Stimulated activated CD4-positive, alpha-beta T cell treated with anti-CD3 and anti-CD28 coated beads, TNF-alpha, amount 100 ng/mL, for 24 hours (primary cell): ENCODE measurements around the gene LARGE1.

Experiments used
- DNase-seq, 3 experiments: peaks; one replicate each; pipeline ENCODE4 v3.0.0-alpha.2; 2020; ENCODE audit warnings: low read depth in 3 of 3

The LARGE1 gene

GRCh38 chr22:33242078-33242477, 678.2 kb downstream of the LARGE1 start:
- DNase-seq, result no peak

DNA sequence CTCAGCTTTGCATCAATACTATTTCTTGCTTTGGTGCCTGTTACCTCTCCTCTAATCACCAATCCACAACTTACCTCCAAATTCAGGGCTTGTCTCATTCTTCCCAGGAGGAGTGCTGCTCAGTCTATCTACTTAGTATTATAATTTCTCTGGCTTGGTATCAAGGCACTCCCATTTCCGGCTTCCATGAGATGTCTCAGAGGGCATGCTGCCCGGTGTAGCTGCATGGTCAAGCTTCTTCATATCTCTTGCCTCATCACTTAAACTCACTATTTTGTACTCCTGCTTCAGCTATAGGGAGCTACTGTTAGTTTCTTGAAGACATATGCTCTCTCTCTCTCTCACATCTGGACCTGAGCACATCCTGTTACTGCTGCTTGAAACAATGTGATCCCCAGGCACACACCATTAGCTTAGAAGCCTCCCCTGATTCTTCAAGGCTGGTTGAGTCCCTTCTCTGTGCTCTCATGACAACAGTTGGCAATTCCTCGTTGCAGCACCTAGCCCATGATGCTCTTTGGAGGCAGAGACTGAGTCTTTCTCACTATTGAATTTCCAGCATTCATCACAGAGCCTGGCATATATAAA, 679.3 kb downstream of the LARGE1 start:
- no peak for DNase-seq

GRCh38 chr22:33232071-33232470, 688.2 kb downstream of the LARGE1 start:
- DNase-seq, result no peak

- DNase-seq, result no peak
Measured at GRCh38 chr22:33227791-33228190, 692.5 kb downstream of the LARGE1 start.

- DNase-seq, result no peak
Measured at GRCh38 chr22:33224841-33225240, 695.4 kb downstream of the LARGE1 start.
